GM18873 (cell line): ENCODE data around the gene TP53TG5.

Source experiments
- ATAC-seq: cut with Tn5 transposase; IDR thresholded peaks from one replicate; pipeline ENCODE4 v1.9.1; 2021; ENCODE audit warnings: mild to moderate bottlenecking, moderate library complexity, moderate number of reproducible peaks; ENCODE audit not compliant: unreplicated experiment, low FRiP score

The TP53TG5 gene

GRCh38 chr20:45378191-45378590 lies at the start of gene TP53TG5:
TP53TG5 (minus strand) TSS chr20:45378325; CDS start chr20:45378236, 89 bp downstream.
- ATAC-seq: no peak

GRCh38 chr20:45427236-45428149 lies 49.4 kb upstream of the TP53TG5 start:
- no peak for ATAC-seq

GRCh38 chr20:45426320-45427016 lies 48.3 kb upstream of the TP53TG5 start:
- no peak for ATAC-seq

- no peak for ATAC-seq
These were observed 47.4 kb upstream of the TP53TG5 start for GRCh38 chr20:45425561-45425960.

- ATAC-seq: no peak
These were observed 45.6 kb upstream of the TP53TG5 start for GRCh38 chr20:45423700-45424099.

GRCh38 chr20:45420125-45420524 lies 42.0 kb upstream of the TP53TG5 start:
- ATAC-seq: no peak

- ATAC-seq: peak; percentile 56
These were observed 41.3 kb upstream of the TP53TG5 start for GRCh38 chr20:45419188-45420091.

GRCh38 chr20:45416917-45417316 lies 38.8 kb upstream of the TP53TG5 start:
- no peak for ATAC-seq

GRCh38 chr20:45415822-45416637 lies 37.9 kb upstream of the TP53TG5 start, which contains the start of gene PIGT:
PIGT (plus strand) TSS chr20:45416141; CDS start chr20:45416157, 16 bp downstream.
- peak; percentile 54 for ATAC-seq

- ATAC-seq: no peak
These were observed 35.4 kb upstream of the TP53TG5 start for GRCh38 chr20:45413479-45413878.

- no peak for ATAC-seq
These were observed 34.5 kb upstream of the TP53TG5 start for GRCh38 chr20:45412653-45413052.

- no peak for ATAC-seq
These were observed 32.8 kb upstream of the TP53TG5 start for GRCh38 chr20:45410887-45411286.

- no peak for ATAC-seq
These were observed 31.6 kb upstream of the TP53TG5 start for GRCh38 chr20:45409521-45410272.

- no peak for ATAC-seq
These were observed 30.6 kb upstream of the TP53TG5 start for GRCh38 chr20:45408646-45409213.

- ATAC-seq: no peak
These were observed 29.9 kb upstream of the TP53TG5 start, which contains the start of gene DBNDD2 for GRCh38 chr20:45407783-45408645. DBNDD2 (plus strand) TSS chr20:45408289; CDS start chr20:45408468, 179 bp downstream.

- no peak for ATAC-seq
These were observed 29.1 kb upstream of the TP53TG5 start for GRCh38 chr20:45407067-45407745.
